Measurements from ENCODE around the gene CCDC18.
"Not testable (repeated sequence)": the region's sequence is repeated elsewhere in the genome, so short reads cannot be mapped to it uniquely, and the experiment has no call there.

The CCDC18 gene

GRCh38 chr1:93180723-93181613, at the start of gene CCDC18:
Gene CCDC18, plus strand, starts transcription at chr1:93180724. Its CDS starts 2,638 bp downstream, at chr1:93183362.
- DNase-seq (ENCODE audit: low read depth) = no peak

GRCh38 chr1:93132638-93133037, 47.9 kb upstream of the CCDC18 start:
- DNase-seq (ENCODE audit: low read depth) = no peak

- no peak for DNase-seq (ENCODE audit: low read depth)
Measured at GRCh38 chr1:93136445-93136844, 44.1 kb upstream of the CCDC18 start.

GRCh38 chr1:93137604-93138292, 42.8 kb upstream of the CCDC18 start:
- no peak for DNase-seq (ENCODE audit: low read depth)

- no peak for DNase-seq (ENCODE audit: low read depth)
Measured at GRCh38 chr1:93140106-93140505, 40.4 kb upstream of the CCDC18 start.

GRCh38 chr1:93142161-93142560, 38.4 kb upstream of the CCDC18 start:
- no peak for DNase-seq (ENCODE audit: low read depth)

GRCh38 chr1:93143136-93143535, 37.4 kb upstream of the CCDC18 start:
- no peak for DNase-seq (ENCODE audit: low read depth)

GRCh38 chr1:93143769-93144168, 36.8 kb upstream of the CCDC18 start:
- no peak for DNase-seq (ENCODE audit: low read depth)

- peak; percentile 29 for DNase-seq (ENCODE audit: low read depth)
Measured at GRCh38 chr1:93148001-93148400, 32.5 kb upstream of the CCDC18 start.

- DNase-seq (ENCODE audit: low read depth) = no peak
Measured at GRCh38 chr1:93150729-93151128, 29.8 kb upstream of the CCDC18 start.

GRCh38 chr1:93151474-93151873, 29.1 kb upstream of the CCDC18 start:
- DNase-seq (ENCODE audit: low read depth) = no peak

- DNase-seq (ENCODE audit: low read depth) = no peak
Measured at GRCh38 chr1:93152835-93153234, 27.7 kb upstream of the CCDC18 start.

- no peak for DNase-seq (ENCODE audit: low read depth)
Measured at GRCh38 chr1:93154898-93155297, 25.6 kb upstream of the CCDC18 start.

GRCh38 chr1:93155335-93155734, 25.2 kb upstream of the CCDC18 start:
- DNase-seq (ENCODE audit: low read depth) = no peak

- DNase-seq (ENCODE audit: low read depth) = no peak
Measured at GRCh38 chr1:93159337-93159736, 21.2 kb upstream of the CCDC18 start.

- DNase-seq (ENCODE audit: low read depth) = not testable (repeated sequence)
Measured at GRCh38 chr1:93163314-93163713, 17.2 kb upstream of the CCDC18 start.

GRCh38 chr1:93164816-93165215, 15.7 kb upstream of the CCDC18 start:
- DNase-seq (ENCODE audit: low read depth) = no peak

GRCh38 chr1:93165895-93166294, 14.6 kb upstream of the CCDC18 start:
- DNase-seq (ENCODE audit: low read depth) = not testable (repeated sequence)

GRCh38 chr1:93167006-93167405, 13.5 kb upstream of the CCDC18 start:
- no peak for DNase-seq (ENCODE audit: low read depth)

- not testable (repeated sequence) for DNase-seq (ENCODE audit: low read depth)
Measured at GRCh38 chr1:93170141-93170678, 10.3 kb upstream of the CCDC18 start.

- no peak for DNase-seq (ENCODE audit: low read depth)
Measured at GRCh38 chr1:93171549-93172034, 8.9 kb upstream of the CCDC18 start.

GRCh38 chr1:93172778-93173177, 7.7 kb upstream of the CCDC18 start:
- no peak for DNase-seq (ENCODE audit: low read depth)

- not testable (repeated sequence) for DNase-seq (ENCODE audit: low read depth)
Measured at GRCh38 chr1:93174638-93175037, 5.9 kb upstream of the CCDC18 start.

Data from stromal cell of bone marrow (primary cell).